IMR-90 (cell line): Measurements from ENCODE around the gene CMBL. TPM values are rescaled to one million over a fixed set of nuclear protein-coding genes. Genes with fewer than 3 reads are reported as not detected.

Experiments
- ATAC-seq: fragments of 200-7000 bp; cut with Tn5 transposase; 2 replicates; pipeline ENCODE4 v1.9.1; 2020; ENCODE audit warnings: low read depth, mild to moderate bottlenecking, moderate library complexity
- BruUV-seq: library from RNA; stranded (reverse); fragments of 400-500 nt; replicated peaks from 2 replicates; lab custom pipeline; 2021; lab: Mats Ljungman, UMichigan
- CTCF ChIA-PET: fragments of 300-600 bp; formaldehyde crosslinking; extraction: SDS; loops from one replicate; lab custom pipeline; 2021; ENCODE audit warnings: antibody characterized with exemption; lab: Yijun Ruan, JAX
- POLR2A ChIA-PET: fragments of 300-600 bp; sonication (Branson Sonifier 250); formaldehyde crosslinking; loops from one replicate; lab custom pipeline; 2022; ENCODE audit warnings: antibody characterized with exemption; ENCODE audit not compliant: unreplicated experiment; lab: Charles Lee
- DNase-seq: peaks from one replicate; pipeline ENCODE4 v3.0.0; 2013
- H2AFZ ChIP-seq: replicated peaks from 2 replicates; pipeline ENCODE3; 2013; ENCODE audit warnings: low read length, mild to moderate bottlenecking; ENCODE audit not compliant: poor library complexity
- H2AK5ac ChIP-seq: 2 replicates; pipeline ENCODE4 v1.6.1; 2013; ENCODE audit warnings: low read depth, low read length, inconsistent platforms
- H2AK9ac ChIP-seq: replicated peaks from 2 replicates; pipeline ENCODE3; 2013; ENCODE audit warnings: mild to moderate bottlenecking, low read depth, low read length, moderate library complexity; ENCODE audit not compliant: poor library complexity
- H2BK120ac ChIP-seq: 2 replicates; pipeline ENCODE4 v1.6.1; 2013; ENCODE audit warnings: low read depth, low read length, inconsistent platforms
- H2BK15ac ChIP-seq: 3 replicates; pipeline ENCODE4 v1.6.1; 2013; ENCODE audit warnings: low read depth, low read length, inconsistent platforms
- H2BK20ac ChIP-seq: 2 replicates; pipeline ENCODE4 v1.6.1; 2013; ENCODE audit warnings: low read depth, mild to moderate bottlenecking, inconsistent platforms, low read length, moderate library complexity
- H2BK5ac ChIP-seq: 2 replicates; pipeline ENCODE4 v1.6.1; 2013; ENCODE audit warnings: mild to moderate bottlenecking, low read depth, low read length, inconsistent platforms; ENCODE audit not compliant: poor library complexity, severe bottlenecking
- H3K14ac ChIP-seq: replicated peaks from 2 replicates; pipeline ENCODE4 v1.6.1; 2013; ENCODE audit warnings: low read depth, low read length, inconsistent platforms
- H3K18ac ChIP-seq: 2 replicates; pipeline ENCODE4 v1.6.1; 2013; ENCODE audit warnings: low read depth, low read length, control low read depth
- H3K23ac ChIP-seq: 2 replicates; pipeline ENCODE4 v1.6.1; 2013; ENCODE audit warnings: low read depth, low read length, inconsistent platforms
- H3K27ac ChIP-seq: 2 replicates; pipeline ENCODE4 v1.5.1; 2013; ENCODE audit warnings: mild to moderate bottlenecking, control low read depth, low read length; ENCODE audit not compliant: insufficient read depth
- H3K27me3 ChIP-seq: 2 replicates; pipeline ENCODE4 v1.6.1; 2013; ENCODE audit warnings: low read length; ENCODE audit not compliant: control insufficient read depth, insufficient read depth
- H3K36me3 ChIP-seq: 2 replicates; pipeline ENCODE4 v1.6.1; 2013; ENCODE audit warnings: low read length, mixed read lengths; ENCODE audit not compliant: control insufficient read depth, insufficient read depth
- H3K4ac ChIP-seq: 2 replicates; pipeline ENCODE4 v1.6.1; 2013; ENCODE audit warnings: low read depth, low read length, inconsistent platforms
- H3K4me1 ChIP-seq: 2 replicates; pipeline ENCODE4 v1.6.1; 2013; ENCODE audit warnings: low read length, mixed read lengths; ENCODE audit not compliant: control insufficient read depth, insufficient read depth
- H3K4me2 ChIP-seq: 2 replicates; pipeline ENCODE4 v1.6.1; 2013; ENCODE audit warnings: low read depth, mild to moderate bottlenecking, control low read depth, low read length, moderate library complexity
- H3K4me3 ChIP-seq: 2 replicates; pipeline ENCODE4 v1.5.1; 2013; ENCODE audit warnings: low read depth, mild to moderate bottlenecking, control low read depth, low read length, moderate library complexity; ENCODE audit not compliant: insufficient read depth
- H3K56ac ChIP-seq: 2 replicates; pipeline ENCODE4 v1.6.1; 2013; ENCODE audit warnings: low read length, inconsistent platforms; ENCODE audit not compliant: insufficient read depth; ENCODE audit errors: extremely low read depth
- H3K79me1 ChIP-seq, 2 experiments: 2 replicates each; pipeline ENCODE4 v1.6.1; 2013; ENCODE audit warnings: low read length in 2 of 2, inconsistent platforms in 1 of 2, low read depth in 1 of 2
- H3K9ac ChIP-seq: 2 replicates; pipeline ENCODE4 v1.6.1; 2013; ENCODE audit warnings: low read depth, low read length, control low read depth
- H3K9me1 ChIP-seq: 2 replicates; pipeline ENCODE4 v1.6.1; 2013; ENCODE audit warnings: low read length, inconsistent platforms; ENCODE audit not compliant: insufficient read depth
- H3K9me3 ChIP-seq: 2 replicates; pipeline ENCODE4 v1.6.1; 2013; ENCODE audit warnings: low read length; ENCODE audit not compliant: control insufficient read depth, insufficient read depth
- H4K20me1 ChIP-seq: 2 replicates; pipeline ENCODE4 v1.6.1; 2013; ENCODE audit warnings: low read length, inconsistent platforms; ENCODE audit not compliant: insufficient read depth
- H4K5ac ChIP-seq: 2 replicates; pipeline ENCODE4 v1.6.1; 2013; ENCODE audit warnings: mild to moderate bottlenecking, low read depth, low read length, control low read depth
- H4K8ac ChIP-seq, 2 experiments: 2 replicates each; pipeline ENCODE4 v1.6.1; 2013; ENCODE audit warnings: low read depth in 2 of 2, low read length in 2 of 2, control low read depth in 1 of 2, inconsistent platforms in 1 of 2
- H4K91ac ChIP-seq: 2 replicates; pipeline ENCODE4 v1.6.1; 2013; ENCODE audit warnings: low read depth, low read length, inconsistent platforms; ENCODE audit not compliant: insufficient read depth
- CHD1 ChIP-seq: IDR thresholded peaks from 2 replicates; pipeline ENCODE4 v1.6.1; 2012; ENCODE audit warnings: low read depth, low read length, improper control_type of control experiment
- CTCF ChIP-seq: conservative IDR thresholded peaks from 2 replicates; pipeline ENCODE4 v1.5.1; 2012; ENCODE audit warnings: mild to moderate bottlenecking, low read depth, low read length, improper control_type of control experiment
- MAFK ChIP-seq: IDR thresholded peaks from 2 replicates; pipeline ENCODE4 v1.6.1; 2012; ENCODE audit warnings: low read depth, low read length, improper control_type of control experiment
- MXI1 ChIP-seq: IDR thresholded peaks from 2 replicates; pipeline ENCODE4 v1.6.1; 2012; ENCODE audit warnings: low read depth, mild to moderate bottlenecking, low read length, moderate library complexity, borderline replicate concordance
- NFE2L2 ChIP-seq: fragments of 150-350 bp; IDR thresholded peaks from 2 replicates; pipeline ENCODE4 v1.6.1; 2016; ENCODE audit warnings: low read depth, mild to moderate bottlenecking, low read length
- POLR2A ChIP-seq: IDR thresholded peaks from 2 replicates; pipeline ENCODE4 v1.6.1; 2012; ENCODE audit warnings: mild to moderate bottlenecking, low read depth, low read length
- RAD21 ChIP-seq: IDR thresholded peaks from 2 replicates; pipeline ENCODE4 v1.6.1; 2012; ENCODE audit warnings: low read length, improper control_type of control experiment
- RCOR1 ChIP-seq: IDR thresholded peaks from 2 replicates; pipeline ENCODE4 v1.6.1; 2012; ENCODE audit warnings: mild to moderate bottlenecking, low read length, improper control_type of control experiment; ENCODE audit not compliant: insufficient replicate concordance
- RFX5 ChIP-seq: IDR thresholded peaks from 2 replicates; pipeline ENCODE4 v1.8.0; 2012; ENCODE audit warnings: low read depth, mild to moderate bottlenecking, low read length, moderate library complexity
- USF2 ChIP-seq: fragments of 150-350 bp; IDR thresholded peaks from 2 replicates; pipeline ENCODE4 v1.6.1; 2017; ENCODE audit warnings: mild to moderate bottlenecking, antibody characterized with exemption, low read length, low read depth
- WGBS, 2 experiments: methylation state at CpG; one replicate each; pipeline versions ENCODE4 v1.1.5 to v1.1.7; 2013; ENCODE audit warnings: missing lambda C conversion rate in 2 of 2; ENCODE audit not compliant: insufficient read length in 1 of 2; ENCODE audit errors: extremely low coverage in 2 of 2; 5-methylcytosine and 5-hydroxymethylcytosine counted together
- dilution Hi-C: fragments of 300-500 bp; cut with HindIII; formaldehyde crosslinking; loops from one replicate; pipeline ENCODE4 v1.14.3; 2018; ENCODE audit warnings: low sequenced_read_pairs; ENCODE audit not compliant: unreplicated experiment
- in situ Hi-C: fragments of 300-500 bp; cut with MboI; formaldehyde crosslinking; loops from 3 replicates; pipeline ENCODE4 v1.14.3; 2019; ENCODE audit warnings: low sequenced_read_pairs, inconsistent platforms, mixed read lengths
- intact Hi-C: fragments of 100-400 bp; cut with micrococcal nuclease; formaldehyde crosslinking; loops from 2 replicates; pipeline ENCODE4 v1.10.0; 2022
- polyA plus RNA-seq, 3 experiments: library from polyadenylated mRNA; depleted of rRNA; stranded (reverse); fragments of >200 nt; gene quantifications; 2 replicates each; pipeline ENCODE4 v1.2.3, GENCODE V29; 2012; ENCODE audit warnings: low replicate concordance in 1 of 3
- total RNA-seq: library from RNA; depleted of rRNA; stranded (reverse); fragments of >200 nt; gene quantifications from 2 replicates; pipeline ENCODE4 v1.2.3, GENCODE V29; 2012

The CMBL gene
- total and polyA plus RNA-seq, 2 of the 4 experiments (the other 2 are of a cell fraction) = 5.0 to 26.3 TPM

GRCh38 chr5:10324518-10325370 is 17.0 kb upstream of the CMBL start:
- Histone ChIP-seq H2AFZ (no peak overlapping the region), H2BK5ac (no peak overlapping the region), H3K27me3 (peaks cover 2% of the 10 kb centered on the region; the same call in 1 of the 2 replicates), H2BK15ac (no peak overlapping the region), H3K14ac (no peak overlapping the region), H3K9me1 (peaks cover 7% of the 10 kb centered on the region), H4K20me1 (no peaks in the 10 kb centered on the region), H3K27ac (no peak overlapping the region), H3K79me1 (no peaks in the 10 kb centered on the region), H3K18ac (no peak overlapping the region), H4K91ac (no peak overlapping the region), H3K4ac (no peak overlapping the region), H3K9ac (no peak overlapping the region), H2AK5ac (no peak overlapping the region), H2BK120ac (no peak overlapping the region), H3K23ac (no peak overlapping the region), H3K56ac (no peak overlapping the region), H3K4me1 (peaks cover 6% of the 10 kb centered on the region), H3K9me3 (no peaks in the 10 kb centered on the region), H3K4me3 (no peak overlapping the region), H2AK9ac (no peak overlapping the region), H3K4me2 (no peak overlapping the region), H4K5ac (no peak overlapping the region), H3K36me3 (no peaks in the 10 kb centered on the region), H4K8ac (no peak overlapping the region), H2BK20ac (no peak overlapping the region)
- no peak for DNase-seq
- WGBS, 2 experiments = 67% methylated on average over 3 of the region's 6 CpGs; no CpG with 5 or more reads in 1 of the 2 experiments
- intact Hi-C loops = no loop called here
- dilution Hi-C loops = no loop called here
- ATAC-seq = no peak
- CTCF ChIA-PET = interaction anchor here (1.6 kb wide), 1 partner anchor 35 kb away, joined by 6 read pairs; no protein-coding TSS in a partner anchor
- POLR2A ChIA-PET = no interaction called here
- in situ Hi-C loops = no loop called here
- TF ChIP-seq RFX5 (no peak), CHD1 (no peak), MAFK (no peak), CTCF (no peak), USF2 (no peak), POLR2A (no peak), RCOR1 (no peak), NFE2L2 (no peak), MXI1 (no peak), RAD21 (no peak)
- BruUV-seq = no TSS peak
